GM12878 (cell line): ENCODE results near the gene CALCR. TPM values are rescaled to one million over a fixed set of nuclear protein-coding genes. Genes with fewer than 3 reads are reported as not detected.

Experiments
- ATAC-seq: fragments of 200-7000 bp; cut with Tn5 transposase; 3 replicates; pipeline ENCODE4 v1.9.1; 2020; ENCODE audit warnings: mild to moderate bottlenecking, moderate library complexity
- Bru-seq: library from RNA; stranded (reverse); fragments of 400-500 nt; gene quantifications from one replicate; lab custom pipeline; 2021; lab: Mats Ljungman, UMichigan
- BruChase-seq, 2 experiments: library from RNA; stranded (reverse); fragments of 400-500 nt; gene quantifications; one replicate each; lab custom pipeline; 2021; lab: Mats Ljungman, UMichigan
- BruUV-seq: library from RNA; stranded (reverse); fragments of 400-500 nt; replicated peaks from 2 replicates; lab custom pipeline; 2021; lab: Mats Ljungman, UMichigan
- CTCF ChIA-PET: fragments of 300-600 bp; sonication (Branson Sonifier 250); formaldehyde crosslinking; extraction: SDS; loops from one replicate; lab custom pipeline; 2021; ENCODE audit warnings: inconsistent platforms; lab: Yijun Ruan, JAX
- POLR2A ChIA-PET: fragments of 350-600 bp; formaldehyde crosslinking; extraction: SDS; loops from one replicate; lab custom pipeline; 2021; ENCODE audit warnings: inconsistent platforms; lab: Charles Lee
- RAD21 ChIA-PET: fragments of 300-600 bp; sonication (Branson Sonifier 250); formaldehyde crosslinking; loops from one replicate; lab custom pipeline; 2023; ENCODE audit warnings: antibody characterized with exemption; ENCODE audit not compliant: unreplicated experiment; lab: Charles Lee
- SMC1A ChIA-PET: fragments of 300-600 bp; sonication (Branson Sonifier 250); formaldehyde crosslinking; loops from one replicate; lab custom pipeline; 2023; ENCODE audit not compliant: unreplicated experiment, uncharacterized antibody; lab: Charles Lee
- DNase-seq: peaks from one replicate; pipeline ENCODE4 v3.0.0-alpha.2; 2011; ENCODE audit warnings: low read depth, low spot score
- FAIRE-seq: peaks from 3 replicates; lab custom pipeline; 2011; peaks lifted over from hg19 to GRCh38; lab: Jason Lieb, UNC
- H2AFZ ChIP-seq: 2 replicates; pipeline ENCODE4 v1.6.0; 2011; ENCODE audit warnings: low read depth, low read length, control low read depth; ENCODE audit not compliant: control insufficient read depth
- H3K27ac ChIP-seq: 2 replicates; pipeline ENCODE4 v1.5.1; 2011; ENCODE audit warnings: control low read depth; ENCODE audit not compliant: control insufficient read depth, insufficient read depth
- H3K27me3 ChIP-seq, 2 experiments: replicated peaks in 1 of 2; 2 replicates each; pipeline versions ENCODE4 v1.6.0 to v1.6.1; 2011; ENCODE audit warnings: low read length in 1 of 2; ENCODE audit not compliant: control insufficient read depth in 2 of 2, insufficient read depth in 2 of 2
- H3K36me3 ChIP-seq, 2 experiments: 2 replicates each; pipeline ENCODE4 v1.5.1; 2011; ENCODE audit warnings: low read length in 1 of 2; ENCODE audit not compliant: control insufficient read depth in 2 of 2, insufficient read depth in 2 of 2
- H3K4me1 ChIP-seq: 2 replicates; pipeline ENCODE4 v1.6.1; 2011; ENCODE audit warnings: mild to moderate bottlenecking, low read length, moderate library complexity, mixed read lengths; ENCODE audit not compliant: control insufficient read depth, insufficient read depth
- H3K4me2 ChIP-seq: 2 replicates; pipeline ENCODE4 v1.6.0; 2011; ENCODE audit warnings: control low read depth; ENCODE audit not compliant: control insufficient read depth, insufficient read depth
- H3K4me3 ChIP-seq: fragments of 200-600 bp; sonication (generic); 2 replicates; pipeline ENCODE4 v1.5.1; 2016
- H3K79me2 ChIP-seq: 2 replicates; pipeline ENCODE4 v1.6.0; 2011; ENCODE audit warnings: low read length; ENCODE audit not compliant: control insufficient read depth, insufficient read depth
- H3K9ac ChIP-seq: 2 replicates; pipeline ENCODE4 v1.8.0; 2011; ENCODE audit warnings: low read length, control low read depth, mixed read lengths; ENCODE audit not compliant: control insufficient read depth, insufficient read depth
- H3K9me3 ChIP-seq: replicated peaks from 3 replicates; pipeline ENCODE4 v1.5.1; 2011; ENCODE audit warnings: mild to moderate bottlenecking, low read length; ENCODE audit not compliant: control insufficient read depth, insufficient read depth
- H4K20me1 ChIP-seq: 2 replicates; pipeline ENCODE4 v1.6.0; 2011; ENCODE audit not compliant: control insufficient read depth, insufficient read depth
- ASH2L ChIP-seq: fragments of 300-600, 200-600 bp; sonication (generic); IDR thresholded peaks from 2 replicates; pipeline ENCODE4 v1.6.1; 2017; ENCODE audit warnings: low read depth, mild to moderate bottlenecking, borderline replicate concordance
- CEBPB ChIP-seq, 2 experiments: fragments of 150-350 bp in 1 of 2; IDR thresholded peaks; 2 replicates each; pipeline ENCODE4 v1.6.1; 2012 to 2014; ENCODE audit warnings: low read depth in 2 of 2, low read length in 2 of 2, borderline replicate concordance in 1 of 2, inconsistent platforms in 1 of 2
- LARP7 ChIP-seq: fragments of 450-650 bp; IDR thresholded peaks from 2 replicates; pipeline ENCODE4 v1.6.1; 2017; ENCODE audit warnings: mild to moderate bottlenecking
- MAX ChIP-seq: IDR thresholded peaks from 2 replicates; pipeline ENCODE4 v1.6.1; 2012; ENCODE audit warnings: low read depth, low read length, improper control_type of control experiment
- PAX5 ChIP-seq: IDR thresholded peaks from 2 replicates; pipeline ENCODE4 v1.6.1; 2011; ENCODE audit warnings: low read depth, low read length, borderline replicate concordance
- SPI1 ChIP-seq: IDR thresholded peaks from 2 replicates; pipeline ENCODE4 v1.6.1; 2011; ENCODE audit warnings: low read depth, mild to moderate bottlenecking, low read length, moderate library complexity, borderline replicate concordance; ENCODE audit not compliant: insufficient read depth
- WGBS: methylation state at CpG from one replicate; pipeline ENCODE4 v1.1.6; 2016; ENCODE audit warnings: low lambda C conversion rate; ENCODE audit not compliant: insufficient replicate concordance, insufficient coverage; ENCODE audit errors: missing lambda C conversion rate; 5-methylcytosine and 5-hydroxymethylcytosine counted together
- in situ Hi-C: fragments of 300-500 bp; cut with MboI; formaldehyde crosslinking; loops from 9 replicates; pipeline ENCODE4 v1.14.3; 2018; ENCODE audit warnings: mixed read lengths
- intact Hi-C: fragments of 100-400 bp; cut with micrococcal nuclease; formaldehyde crosslinking; loops from one replicate; pipeline ENCODE4 v1.14.2; 2022; ENCODE audit not compliant: unreplicated experiment
- long read RNA-seq, 2 experiments: library from polyadenylated mRNA; unstranded; transcript quantifications; one replicate each; pipeline ENCODE4 v2.0.0, GENCODE V29; 2019 to 2020
- polyA minus RNA-seq, 3 experiments: library from RNA; depleted of rRNA, polyadenylated mRNA; stranded (reverse); fragments of >200 nt; gene quantifications; 2 replicates each; pipeline ENCODE4 v1.2.3, GENCODE V29; 2011
- polyA plus RNA-seq, 11 experiments: library from polyadenylated mRNA; depleted of rRNA in 4 of 11; unstranded in 6 of 11; stranded (reverse) in 5 of 11; fragments of >200 nt; fragmentation: Nextera tagmentation in 4 of 11; fragmentation: Illumina TruSeq in 1 of 11; extraction: Ambion mirVana in 4 of 11; extraction: Trizol in 1 of 11; gene quantifications; 1 replicate in 1 of 11; 2 replicates in 10 of 11; pipeline versions ENCODE4 v1.2.1 to v1.2.3, GENCODE V29; 2011 to 2016; ENCODE audit warnings: inconsistent platforms in 2 of 11, missing spikeins in 2 of 11, low read depth in 1 of 11
- total RNA-seq, 4 experiments: library from RNA; depleted of rRNA in 3 of 4; stranded (reverse); fragments of >200 nt in 3 of 4; fragmentation: Illumina TruSeq in 1 of 4; extraction: Trizol in 1 of 4; gene quantifications; 2 replicates each; pipeline versions ENCODE4 v1.2.1 to v1.2.3, GENCODE V29; 2013 to 2021

The CALCR gene
- total RNA-seq (2013; cell fraction: nucleolus; rRNA removed), result not detected in 2 replicates
- total RNA-seq (2014; rRNA removed), result not detected in 2 replicates
- total RNA-seq (2014; rRNA removed; fragmentation: Illumina TruSeq; extraction: Trizol), result not detected in 2 replicates
- total RNA-seq (2021), result not detected in 2 replicates
- not detected for polyA plus RNA-seq (2011; ENCODE audit: low read depth)
- polyA plus RNA-seq (2011; rRNA removed), result not detected in 2 replicates
- not detected in 2 replicates for polyA plus RNA-seq (2011; cell fraction: cytosol; rRNA removed)
- not detected in 2 replicates for polyA plus RNA-seq (2011; cell fraction: nucleus; rRNA removed)
- polyA plus RNA-seq (2012), result not detected in 2 replicates
- polyA plus RNA-seq (2014; fragmentation: Illumina TruSeq; extraction: Trizol), result not detected in 2 replicates
- not detected for polyA plus RNA-seq (2014; fragmentation: Nextera tagmentation; extraction: Ambion mirVana)
- polyA plus RNA-seq (2014; rRNA removed), result not detected in 2 replicates
- not detected for polyA plus RNA-seq (2016; fragmentation: Nextera tagmentation; extraction: Ambion mirVana)
- polyA minus RNA-seq (2011; rRNA and poly(A)+ RNA removed), result not detected in 2 replicates
- not detected in 2 replicates for polyA minus RNA-seq (2011; cell fraction: cytosol; rRNA and poly(A)+ RNA removed)
- not detected in 2 replicates for polyA minus RNA-seq (2011; cell fraction: nucleus; rRNA and poly(A)+ RNA removed)
- Bru-seq, nascent RNA, result percentile 0 among the genes with signal in this experiment
- BruChase-seq, experiment 1, labeled RNA remaining after a 6-hour chase, result not detected
- percentile 0 among the genes with signal in this experiment for BruChase-seq, experiment 2, labeled RNA remaining after a 2-hour chase
- long read RNA-seq, experiment 1, result 0 reads
- long read RNA-seq, experiment 2, result 0 reads

DNA sequence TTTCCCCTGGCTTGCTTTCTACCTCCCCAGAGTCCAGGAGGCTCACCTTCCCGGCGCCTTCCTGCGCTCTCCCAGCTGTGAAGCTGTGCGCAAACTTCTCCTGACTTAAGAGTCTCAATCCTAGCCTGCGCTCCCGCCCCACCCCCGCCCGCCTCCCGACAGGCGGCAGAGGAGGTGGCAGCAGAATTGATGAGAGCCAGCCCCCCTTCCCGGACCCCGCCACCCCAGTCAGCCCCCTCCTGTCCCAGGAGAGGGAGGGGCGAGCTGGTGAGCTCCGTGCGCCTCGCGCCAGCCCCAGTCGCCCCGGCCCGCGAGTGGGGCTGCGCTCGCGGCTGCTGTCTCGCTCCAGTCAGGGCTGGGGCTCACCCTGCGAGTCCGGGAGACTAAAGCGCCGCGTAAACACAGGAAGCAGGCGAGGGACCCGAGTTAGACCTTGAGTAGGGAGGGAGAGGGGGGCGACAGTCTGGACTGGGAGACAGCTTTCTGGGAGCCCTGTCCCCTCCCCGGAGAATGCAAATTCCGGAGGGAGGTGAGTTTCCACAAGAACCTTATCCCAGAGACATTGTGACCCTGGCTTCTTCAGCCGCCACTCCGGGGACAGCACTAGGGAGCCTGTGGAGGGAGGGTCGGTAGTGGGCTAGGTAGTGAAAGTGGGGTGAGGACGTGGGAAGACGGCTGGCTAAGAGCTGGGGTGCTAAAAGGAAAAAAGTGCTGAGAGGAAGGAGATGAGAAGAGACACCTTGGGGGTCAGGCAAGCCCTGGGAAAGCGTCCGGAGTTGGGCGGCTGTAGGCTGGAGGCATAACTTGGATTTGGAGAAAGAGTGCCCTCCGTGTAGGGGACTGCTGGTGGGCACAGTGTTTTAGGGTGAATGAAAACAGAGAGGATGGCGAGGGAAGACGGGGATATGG is at the start of gene CALCR:
Gene CALCR, minus strand, starts transcription at position 79 of the 909 bp plus-strand sequence. CDS start 87,743 bp downstream, outside the sequence.
- ATAC-seq (no peak), FAIRE-seq (no peak), DNase-seq (no peak)
- Histone ChIP-seq H4K20me1 (no peaks in the 10 kb centered on the region), H3K27ac (no peak within 1 kb of the TSS), H2AFZ (no peak within 1 kb of the TSS), H3K27me3 (peaks cover 0 to 6% of the 10 kb centered on the region in 2 experiments; a peak in 2 of 4 replicates), H3K36me3 (no peaks in the 10 kb centered on the region), H3K79me2 (no peaks in the 10 kb centered on the region), H3K4me1 (no peaks in the 10 kb centered on the region), H3K9ac (no peak within 1 kb of the TSS), H3K4me3 (no peak within 1 kb of the TSS), H3K4me2 (no peak within 1 kb of the TSS), H3K9me3 (no peaks in the 10 kb centered on the region)
- intact Hi-C loops (no loop called here), in situ Hi-C loops (no loop called here)
- ChIA-PET CTCF (no interaction called here), RAD21 (no interaction called here), SMC1A (no interaction called here), POLR2A (no interaction called here)
- no TSS peak for BruUV-seq
- no peak for TF ChIP-seq SPI1
- no peak for TF ChIP-seq CEBPB (IDR thresholded peaks at IDR 0.05; ENCODE audit: borderline replicate concordance in 1 of 2, low read depth in 2 of 2, low read length in 2 of 2)
- no peak for TF ChIP-seq ASH2L
- TF ChIP-seq PAX5, result no peak
- TF ChIP-seq MAX, result no peak
- TF ChIP-seq LARP7, result no peak
- 14% methylated on average over 26 of the region's 46 CpGs for WGBS
